Gastrocnemius medialis (tissue), 4 donors: ENCODE data around the gene CIITA.

ENCODE experiments used
- POLR2A ChIP-seq, 2 donors: fragments of 450-650 bp; IDR thresholded peaks; one replicate each; pipeline ENCODE4 v1.6.1; 2017; ENCODE audit warnings: antibody characterized with exemption in 2 of 2, mild to moderate bottlenecking in 2 of 2, moderate library complexity in 2 of 2
- TF ChIP-seq, protein P1 (sequence below), 5 experiments: fragments of 450-650 bp in 3 of 5; fragments of 200-600 bp in 2 of 5; sonication (generic) in 2 of 5; IDR thresholded peaks in 4 of 5; conservative IDR thresholded peaks in 1 of 5; 1 replicate in 4 of 5; 2 replicates in 1 of 5; pipeline ENCODE4 v1.5.1; 2016 to 2019; ENCODE audit warnings: antibody characterized with exemption in 5 of 5, mild to moderate bottlenecking in 3 of 5, moderate library complexity in 3 of 5

- TF ChIP-seq, protein P1, sequence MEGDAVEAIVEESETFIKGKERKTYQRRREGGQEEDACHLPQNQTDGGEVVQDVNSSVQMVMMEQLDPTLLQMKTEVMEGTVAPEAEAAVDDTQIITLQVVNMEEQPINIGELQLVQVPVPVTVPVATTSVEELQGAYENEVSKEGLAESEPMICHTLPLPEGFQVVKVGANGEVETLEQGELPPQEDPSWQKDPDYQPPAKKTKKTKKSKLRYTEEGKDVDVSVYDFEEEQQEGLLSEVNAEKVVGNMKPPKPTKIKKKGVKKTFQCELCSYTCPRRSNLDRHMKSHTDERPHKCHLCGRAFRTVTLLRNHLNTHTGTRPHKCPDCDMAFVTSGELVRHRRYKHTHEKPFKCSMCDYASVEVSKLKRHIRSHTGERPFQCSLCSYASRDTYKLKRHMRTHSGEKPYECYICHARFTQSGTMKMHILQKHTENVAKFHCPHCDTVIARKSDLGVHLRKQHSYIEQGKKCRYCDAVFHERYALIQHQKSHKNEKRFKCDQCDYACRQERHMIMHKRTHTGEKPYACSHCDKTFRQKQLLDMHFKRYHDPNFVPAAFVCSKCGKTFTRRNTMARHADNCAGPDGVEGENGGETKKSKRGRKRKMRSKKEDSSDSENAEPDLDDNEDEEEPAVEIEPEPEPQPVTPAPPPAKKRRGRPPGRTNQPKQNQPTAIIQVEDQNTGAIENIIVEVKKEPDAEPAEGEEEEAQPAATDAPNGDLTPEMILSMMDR (IDR thresholded peaks at IDR 0.05 in 4 of 5, conservative IDR thresholded peaks at IDR 0.05 in 1 of 5), result no peak
- TF ChIP-seq POLR2A (IDR thresholded peaks at IDR 0.05), result no peak
These were observed 64.3 kb downstream of the CIITA start for GRCh38 chr16:10941127-10941933.
